ENCODE data around the gene ADORA2B. TPM values are rescaled to one million over a fixed set of nuclear protein-coding genes. Genes with fewer than 3 reads are reported as not detected.

ADORA2B gene
- total RNA-seq, 2 experiments from 2014 or later: 2.1 to 2.6 TPM

DNA sequence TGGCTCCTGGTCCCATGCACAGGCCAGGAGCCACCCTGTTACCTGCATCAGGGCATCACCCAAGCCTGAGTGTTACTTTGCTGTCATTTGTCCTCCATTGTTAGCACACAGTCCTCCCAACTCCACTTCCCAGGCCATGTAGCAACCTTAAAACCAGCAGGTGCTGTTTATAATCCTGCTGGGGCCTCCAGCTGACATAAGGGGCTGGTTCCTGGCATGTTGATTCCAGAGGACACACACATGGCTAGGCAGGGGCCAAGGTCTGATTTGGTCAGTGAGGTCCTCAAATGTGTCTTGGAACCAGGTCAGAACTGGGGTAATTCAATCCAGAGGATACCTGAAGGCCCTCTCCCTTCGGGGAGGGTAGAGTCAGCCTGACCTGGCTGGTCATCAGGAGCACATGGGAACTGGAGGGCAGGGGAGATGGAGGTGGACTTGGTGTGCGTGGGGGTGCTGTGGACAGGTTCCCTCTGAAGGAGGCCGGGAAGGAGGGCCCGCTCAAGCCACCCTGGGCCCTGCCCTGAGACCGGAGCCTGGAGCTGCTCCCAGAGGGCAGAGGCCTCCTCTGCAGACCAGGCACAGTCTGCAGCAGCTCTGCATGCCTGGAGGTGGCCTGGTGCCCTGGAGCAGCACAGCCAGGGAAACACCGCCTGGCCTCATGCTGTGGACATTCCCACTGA is 6.6 kb downstream of the ADORA2B start:
- CTCF ChIA-PET: no interaction called here
- POLR2A ChIA-PET: no interaction called here

DNA sequence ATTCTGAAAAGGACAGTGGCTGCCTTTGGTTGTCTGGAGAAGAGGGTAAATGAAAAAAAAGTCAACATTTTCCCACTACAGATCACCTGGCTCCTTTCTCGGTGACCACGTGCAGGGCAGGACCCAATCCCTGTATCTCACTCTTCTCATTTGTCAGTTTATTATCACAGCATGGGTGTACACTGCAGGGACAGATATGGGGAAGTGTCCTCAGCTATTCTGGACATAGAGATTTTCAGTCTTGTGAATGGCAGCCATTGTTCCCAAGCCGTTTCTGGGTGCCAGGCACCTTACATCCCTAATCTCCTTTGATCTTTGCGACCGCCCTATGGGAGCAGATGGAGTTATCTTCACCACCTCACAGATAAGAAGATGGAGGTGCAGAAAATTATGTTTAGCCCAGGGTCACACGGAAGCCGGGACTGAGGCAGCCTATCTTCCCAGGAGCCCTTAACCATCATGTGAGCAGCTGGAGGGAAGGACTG is 7.2 kb downstream of the ADORA2B start:
- ChIA-PET CTCF (no interaction called here), POLR2A (no interaction called here)

DNA sequence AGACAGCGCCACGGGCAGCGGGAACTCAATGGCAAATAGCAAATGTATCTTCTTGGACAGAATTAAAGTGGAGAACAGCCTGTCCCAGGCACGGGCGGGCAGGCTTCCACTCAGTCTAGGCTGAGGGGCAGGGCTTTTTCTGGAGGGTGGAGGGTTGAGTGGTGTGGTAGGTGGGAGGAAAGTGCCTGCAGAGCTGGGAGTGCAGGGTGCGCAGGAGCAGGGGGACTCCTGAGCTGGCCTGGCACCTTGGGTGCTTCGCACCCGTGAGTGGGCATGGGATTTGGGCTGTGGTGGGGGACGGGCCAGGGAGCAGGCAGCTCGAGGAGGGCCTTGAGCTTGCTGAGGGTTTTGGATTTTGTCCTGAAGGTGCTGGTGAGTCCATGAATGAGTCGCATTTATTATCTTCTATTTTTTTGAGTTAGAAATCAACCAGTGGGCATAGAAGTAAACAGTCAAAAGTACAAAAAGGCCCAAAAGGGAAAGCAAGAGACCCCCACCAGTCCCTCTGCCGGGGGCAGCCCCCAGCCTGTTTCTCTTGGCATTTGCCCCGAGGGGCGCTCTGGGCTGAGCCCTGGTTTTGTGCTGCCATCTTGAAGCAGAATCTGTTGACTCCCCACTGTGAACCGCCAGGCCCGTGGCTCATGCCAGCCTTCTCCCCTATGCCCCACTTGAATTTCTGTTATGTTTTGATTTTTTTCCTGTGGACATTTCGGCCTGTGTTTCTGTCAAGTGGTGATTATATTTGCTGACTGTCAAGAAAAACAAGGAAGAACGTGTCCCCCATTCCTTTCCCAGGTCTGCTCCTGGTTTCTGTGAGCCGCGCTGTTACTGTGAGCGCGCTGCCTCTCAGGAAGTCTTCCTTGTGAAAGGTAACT is 8.2 kb downstream of the ADORA2B start:
- ChIA-PET CTCF (no interaction called here), POLR2A (no interaction called here)

- POLR2A ChIA-PET: no interaction called here
- CTCF ChIA-PET: no interaction called here
These were observed 9.3 kb downstream of the ADORA2B start for GRCh38 chr17:15954222-15954621.

- ChIA-PET POLR2A (no interaction called here), CTCF (no interaction called here)
These were observed 11.0 kb downstream of the ADORA2B start for GRCh38 chr17:15955793-15956541.

GRCh38 chr17:15957206-15957605 is 12.3 kb downstream of the ADORA2B start:
- CTCF ChIA-PET: no interaction called here
- POLR2A ChIA-PET: no interaction called here

DNA sequence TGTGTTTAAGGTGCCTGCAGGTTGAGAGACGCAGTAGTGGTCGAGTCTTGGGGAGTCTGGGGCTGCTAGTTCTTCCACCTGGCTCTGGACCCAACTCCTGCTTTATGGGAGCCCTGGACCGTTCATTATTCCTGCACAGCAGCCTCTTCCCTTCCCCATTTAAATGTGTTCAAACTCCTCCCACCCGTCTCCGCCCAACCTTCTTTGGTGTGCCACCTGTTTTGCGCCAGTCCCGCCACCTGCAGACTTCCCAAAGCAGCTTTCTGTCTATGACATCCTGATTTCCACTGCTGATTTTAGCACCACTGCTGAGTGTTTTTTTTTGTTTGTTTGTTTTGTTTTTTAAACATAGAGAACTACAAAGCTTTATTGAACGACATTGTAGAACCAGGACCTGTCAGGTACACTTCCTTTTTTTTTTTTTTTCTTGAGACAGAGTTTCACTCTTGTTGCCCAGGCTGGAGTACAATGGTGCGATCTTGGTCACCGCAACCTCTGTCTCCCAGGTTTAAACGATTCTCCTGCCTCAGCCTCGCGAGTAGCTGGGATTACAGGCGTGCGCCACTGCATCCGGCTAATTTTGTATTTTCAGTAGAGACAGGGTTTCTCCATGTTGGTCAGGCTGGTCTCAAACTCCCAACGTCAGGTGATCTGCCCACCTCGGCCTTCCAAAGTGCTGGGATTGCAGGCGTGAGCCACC is 12.8 kb downstream of the ADORA2B start:
- ChIA-PET CTCF (interaction anchor here (1.6 kb wide), 1 partner anchor 12 kb away, joined by 5 read pairs; the partner anchor contains the start of gene ADORA2B), POLR2A (no interaction called here)

DNA sequence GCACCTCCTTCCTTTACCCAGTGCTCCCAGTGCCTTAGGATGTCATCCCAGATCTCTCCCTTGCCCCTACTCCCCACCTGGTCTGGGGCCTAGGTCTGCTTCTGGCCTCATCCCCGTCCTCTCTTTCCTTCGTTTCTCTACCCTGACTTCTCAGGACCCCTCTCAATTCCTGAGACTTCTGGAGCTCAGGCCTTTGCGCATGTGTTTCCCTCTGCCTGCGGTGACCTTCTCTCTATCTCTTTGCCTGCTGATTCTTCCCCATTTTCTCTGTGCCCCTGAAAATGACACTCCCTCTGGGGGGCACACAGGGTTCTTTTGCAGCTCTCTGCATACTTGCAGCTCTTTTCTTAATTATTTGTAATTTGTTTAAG is 13.5 kb downstream of the ADORA2B start:
- ChIA-PET POLR2A (interaction anchor here (1.0 kb wide), 1 partner anchor 14 kb away, joined by 3 read pairs; no protein-coding TSS in a partner anchor), CTCF (interaction anchor here (1.6 kb wide), 1 partner anchor 13 kb away, joined by 5 read pairs; the partner anchor contains the start of gene ADORA2B)

DNA sequence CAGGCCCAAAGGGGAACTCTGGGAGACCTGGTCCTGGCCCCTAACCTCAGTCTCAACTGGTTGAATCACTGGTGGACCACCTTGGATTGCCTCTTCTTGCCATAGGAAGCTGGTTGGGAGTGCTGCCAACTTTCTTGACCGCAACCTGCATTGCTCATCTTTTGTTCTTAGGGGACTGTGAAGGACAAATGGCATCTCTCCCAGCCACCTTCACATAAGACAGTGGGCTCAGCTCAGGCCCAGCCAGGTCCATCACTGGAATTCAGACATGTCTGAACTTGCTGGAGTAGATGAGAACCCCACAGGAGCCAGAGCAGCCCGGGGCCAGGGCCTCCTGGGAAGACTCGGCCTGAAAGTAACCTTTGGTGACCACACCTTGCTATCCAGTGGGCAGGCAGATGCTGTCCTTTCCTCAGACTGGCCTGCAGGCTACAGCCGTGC is 18.8 kb downstream of the ADORA2B start:
- ChIA-PET CTCF (no interaction called here), POLR2A (no interaction called here)

GRCh38 chr17:15965528-15965927 is 20.6 kb downstream of the ADORA2B start:
- POLR2A ChIA-PET: no interaction called here
- CTCF ChIA-PET: no interaction called here

GRCh38 chr17:15966183-15966878 is 21.4 kb downstream of the ADORA2B start:
- POLR2A ChIA-PET: no interaction called here
- CTCF ChIA-PET: no interaction called here

- ChIA-PET CTCF (no interaction called here), POLR2A (no interaction called here)
These were observed 21.9 kb downstream of the ADORA2B start for GRCh38 chr17:15966879-15967248.

GRCh38 chr17:15967706-15968399 is 22.9 kb downstream of the ADORA2B start:
- POLR2A ChIA-PET: no interaction called here
- CTCF ChIA-PET: no interaction called here

GRCh38 chr17:15969463-15969862 is 24.5 kb downstream of the ADORA2B start:
- ChIA-PET POLR2A (no interaction called here), CTCF (no interaction called here)

DNA sequence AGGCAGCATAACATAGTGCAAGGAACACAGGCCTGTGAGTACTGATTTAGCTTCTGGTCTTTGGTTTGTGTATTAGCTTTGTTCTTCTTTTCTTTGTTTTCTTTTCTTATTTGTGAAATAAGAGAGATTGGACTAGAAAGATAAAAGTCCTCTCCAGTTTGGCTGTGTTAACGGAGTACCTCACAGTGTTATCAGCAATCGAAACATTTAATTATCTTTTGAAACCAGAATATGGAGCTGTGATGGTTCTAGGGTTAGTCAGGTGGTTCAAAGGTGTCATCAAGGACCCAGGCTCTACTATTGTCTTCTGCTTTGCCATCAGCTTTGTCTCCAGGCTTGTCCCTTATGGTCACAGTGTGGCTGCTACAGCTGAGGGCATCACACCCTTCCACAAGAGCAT is 25.6 kb downstream of the ADORA2B start:
- POLR2A ChIA-PET: no interaction called here

GRCh38 chr17:15971098-15971678 is 26.3 kb downstream of the ADORA2B start:
- ChIA-PET POLR2A (no interaction called here), CTCF (interaction anchor here (0.7 kb wide), 1 partner anchor 468 kb away, joined by 3 read pairs; no protein-coding TSS in a partner anchor)

More for the DNA sequence above, 25.6 kb downstream of the ADORA2B start:
- CTCF ChIA-PET: no interaction called here

GRCh38 chr17:15971882-15972281 is 27.0 kb downstream of the ADORA2B start:
- ChIA-PET CTCF (no interaction called here), POLR2A (no interaction called here)

- POLR2A ChIA-PET: no interaction called here
- CTCF ChIA-PET: no interaction called here
These were observed 27.6 kb downstream of the ADORA2B start for GRCh38 chr17:15972497-15972951.

Measured in activated CD8-positive, alpha-beta memory T cell treated with anti-CD3 and anti-CD28 coated beads for 36 hours (primary cell).